HepG2 (cell line): ENCODE results near the gene BICDL2. TPM values are rescaled to one million over a fixed set of nuclear protein-coding genes. Genes with fewer than 3 reads are reported as not detected.
A peak's percentile ranks its signal among the peaks of the same experiment; 100 is the strongest.

Experiments
- KLF6 ChIP-seq: IDR thresholded peaks from 2 replicates; pipeline ENCODE4 v1.8.0; 2016; ENCODE audit warnings: missing biosample characterization, missing genetic modification reagents
- RARA ChIP-seq: IDR thresholded peaks from 2 replicates; pipeline ENCODE4 v1.6.1; 2016; ENCODE audit warnings: missing genetic modification reagents, missing compliant biosample characterization
- ZBTB40 ChIP-seq, 2 experiments: fragments of 450-650 bp in 1 of 2; sonication (generic) in 1 of 2; formaldehyde crosslinking in 1 of 2; IDR thresholded peaks; 2 replicates each; pipeline versions ENCODE4 v1.6.1 to v1.8.0; 2016 to 2022; ENCODE audit warnings: antibody characterized with exemption in 1 of 2, mild to moderate bottlenecking in 1 of 2, missing genetic modification reagents in 1 of 2
- ZBTB7B ChIP-seq: sonication (generic); formaldehyde crosslinking; IDR thresholded peaks from 2 replicates; pipeline ENCODE4 v1.4.0; 2020; ENCODE audit warnings: missing genetic modification reagents
- polyA plus RNA-seq, 8 experiments: library from polyadenylated mRNA; depleted of rRNA in 3 of 8; stranded (reverse) in 7 of 8; unstranded in 1 of 8; fragments of >200 nt; fragmentation: Illumina TruSeq in 4 of 8; extraction: Trizol in 4 of 8; gene quantifications; 2 replicates each; pipeline versions ENCODE4 v1.2.1 to v1.2.3, GENCODE V29; 2011 to 2016; ENCODE audit warnings: low read depth in 4 of 8, missing spikeins in 1 of 8, mixed read lengths in 1 of 8; ENCODE audit not compliant: insufficient read depth in 1 of 8
- total RNA-seq, 5 experiments: library from RNA; depleted of rRNA; stranded (reverse); fragments of >200 nt; fragmentation: Illumina TruSeq; extraction: Trizol; gene quantifications; 2 replicates each; pipeline ENCODE4 v1.2.3, GENCODE V29; 2016; ENCODE audit warnings: low read depth in 1 of 5
- TF ChIP-seq, protein P1 (sequence below): sonication (generic); formaldehyde crosslinking; conservative IDR thresholded peaks from 2 replicates; pipeline ENCODE4 v1.4.0; 2020; ENCODE audit warnings: missing genetic modification reagents

The BICDL2 gene
- total and polyA plus RNA-seq, 2 of the 13 experiments (the other 11 are each of a cell fraction or from before 2014, with no cell fraction given): 0.12 TPM; not detected in 1

- TF ChIP-seq ZBTB40 (IDR thresholded peaks at IDR 0.05) (no peak), ZBTB40 (CRISPR knock-in tag; IDR thresholded peaks at IDR 0.05) (0 out of 2 replicates have a peak, but pooled peaks have one; percentile 18), ZBTB7B (CRISPR knock-in tag) (peak; percentile 5; the same call in 1 of the 2 replicates), KLF6 (CRISPR knock-in tag) (no peak), RARA (CRISPR knock-in tag) (0 out of 2 replicates have a peak, but pooled peaks have one; percentile 9)
- TF ChIP-seq, protein P1, sequence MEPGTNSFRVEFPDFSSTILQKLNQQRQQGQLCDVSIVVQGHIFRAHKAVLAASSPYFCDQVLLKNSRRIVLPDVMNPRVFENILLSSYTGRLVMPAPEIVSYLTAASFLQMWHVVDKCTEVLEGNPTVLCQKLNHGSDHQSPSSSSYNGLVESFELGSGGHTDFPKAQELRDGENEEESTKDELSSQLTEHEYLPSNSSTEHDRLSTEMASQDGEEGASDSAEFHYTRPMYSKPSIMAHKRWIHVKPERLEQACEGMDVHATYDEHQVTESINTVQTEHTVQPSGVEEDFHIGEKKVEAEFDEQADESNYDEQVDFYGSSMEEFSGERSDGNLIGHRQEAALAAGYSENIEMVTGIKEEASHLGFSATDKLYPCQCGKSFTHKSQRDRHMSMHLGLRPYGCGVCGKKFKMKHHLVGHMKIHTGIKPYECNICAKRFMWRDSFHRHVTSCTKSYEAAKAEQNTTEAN (CRISPR knock-in tag): no peak
- TF ChIP-seq, all 625 proteins: peak for 8
Measured at GRCh38 chr16:3013998-3014690, 22.6 kb downstream of the BICDL2 start (continued).
